Suprapubic skin (tissue), 4 donors: ENCODE measurements around the gene DTL. TPM values are rescaled to one million over a fixed set of nuclear protein-coding genes. Genes with fewer than 3 reads are reported as not detected.
A peak's percentile ranks its signal among the peaks of the same experiment; 100 is the strongest.

Source experiments
- DNase-seq, 2 donors: peaks; one replicate each; pipeline ENCODE4 v3.0.0-alpha.2; 2019; ENCODE audit warnings: low spot score in 2 of 2
- H3K27ac ChIP-seq: fragments of 200-600 bp; sonication (generic); one replicate; pipeline ENCODE4 v1.5.1; 2019
- H3K27me3 ChIP-seq: fragments of 200-600 bp; sonication (generic); one replicate; pipeline ENCODE4 v1.5.1; 2019
- H3K36me3 ChIP-seq: fragments of 200-600 bp; sonication (generic); one replicate; pipeline ENCODE4 v1.5.1; 2019
- H3K4me1 ChIP-seq: fragments of 200-600 bp; sonication (generic); one replicate; pipeline ENCODE4 v1.5.1; 2019
- H3K4me3 ChIP-seq: fragments of 200-600 bp; sonication (generic); one replicate; pipeline ENCODE4 v1.5.1; 2019; ENCODE audit warnings: mild to moderate bottlenecking
- H3K9me3 ChIP-seq: fragments of 200-600 bp; sonication (generic); one replicate; pipeline ENCODE4 v1.5.1; 2019
- CTCF ChIP-seq, 2 donors: fragments of 200-600 bp in 1 of 2; fragments of 450-650 bp in 1 of 2; sonication (generic) in 1 of 2; IDR thresholded peaks; one replicate each; pipeline ENCODE4 v1.5.1; 2016 to 2019; ENCODE audit warnings: antibody characterized with exemption in 2 of 2, mild to moderate bottlenecking in 1 of 2, moderate library complexity in 1 of 2
- EP300 ChIP-seq: sonication (generic); formaldehyde crosslinking; IDR thresholded peaks from one replicate; pipeline ENCODE4 v1.6.1; 2017; ENCODE audit warnings: antibody characterized with exemption
- POLR2A ChIP-seq, 2 donors: fragments of 450-650 bp; IDR thresholded peaks; one replicate each; pipeline ENCODE4 v1.6.1; 2017; ENCODE audit warnings: antibody characterized with exemption in 2 of 2, mild to moderate bottlenecking in 2 of 2, moderate library complexity in 2 of 2
- POLR2AphosphoS5 ChIP-seq, 3 donors: sonication (generic); formaldehyde crosslinking; IDR thresholded peaks; one replicate each; pipeline ENCODE4 v1.6.1; 2017; ENCODE audit warnings: antibody characterized with exemption in 3 of 3
- WGBS: methylation state at CpG from one replicate; pipeline ENCODE4 v1.1.5; 2018; 5-methylcytosine and 5-hydroxymethylcytosine counted together
- total RNA-seq, 4 donors: library from RNA; depleted of rRNA; stranded (reverse); fragments of >200 nt; gene quantifications; one replicate each; pipeline ENCODE4 v1.1.0, GENCODE V29; 2016

Gene DTL
- total RNA-seq, 4 donors from 2014 or later: 0.89 to 7.1 (median 4.4) TPM

DNA sequence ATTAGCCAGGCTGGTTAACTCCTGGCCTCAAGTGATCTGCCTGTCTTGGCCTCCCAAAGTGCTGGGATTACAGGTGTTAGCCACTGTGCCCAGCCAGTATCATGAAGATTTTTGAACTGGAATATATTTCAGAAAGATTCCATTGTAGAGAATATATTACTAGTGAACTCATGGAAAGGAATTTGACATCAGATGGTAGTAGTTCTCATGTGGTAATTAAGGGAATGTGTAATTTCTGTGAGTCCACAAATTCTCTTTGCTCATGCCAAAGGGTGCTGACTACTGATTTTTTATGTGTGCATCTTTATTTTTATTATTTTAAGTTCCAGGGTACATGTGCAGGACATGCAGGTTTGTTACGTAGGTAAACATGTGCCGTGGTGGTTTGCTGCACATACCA lies 10.4 kb downstream of the DTL start:
- TF ChIP-seq POLR2AphosphoS5 (IDR thresholded peaks at IDR 0.05) (no peak), CTCF (IDR thresholded peaks at IDR 0.05) (no peak), EP300 (no peak), POLR2A (IDR thresholded peaks at IDR 0.05) (no peak)
- WGBS: 86% methylated on average over 2 of the region's 2 CpGs
- H3K4me1 ChIP-seq: no peaks in the 10 kb centered on the region
- H3K36me3 ChIP-seq: no peaks in the 10 kb centered on the region
- H3K9me3 ChIP-seq: no peaks in the 10 kb centered on the region
- H3K27ac ChIP-seq: no peak overlapping the region
- no peak for DNase-seq
- no peak overlapping the region for H3K4me3 ChIP-seq
- no peaks in the 10 kb centered on the region for H3K27me3 ChIP-seq

GRCh38 chr1:212053993-212054392 lies 18.4 kb downstream of the DTL start:
- no peak overlapping the region for H3K27ac ChIP-seq
- H3K4me3 ChIP-seq: no peak overlapping the region
- TF ChIP-seq EP300: no peak
- no peak for TF ChIP-seq POLR2A (IDR thresholded peaks at IDR 0.05)
- no peak for TF ChIP-seq POLR2AphosphoS5 (IDR thresholded peaks at IDR 0.05)
- no peak for TF ChIP-seq CTCF (IDR thresholded peaks at IDR 0.05)
- no peaks in the 10 kb centered on the region for H3K36me3 ChIP-seq
- no peaks in the 10 kb centered on the region for H3K4me1 ChIP-seq
- DNase-seq: no peak
- 94% methylated on average over 1 of the region's 1 CpG for WGBS
- H3K9me3 ChIP-seq: no peaks in the 10 kb centered on the region
- H3K27me3 ChIP-seq: no peaks in the 10 kb centered on the region

GRCh38 chr1:212055333-212055732 lies 19.8 kb downstream of the DTL start:
- H3K9me3 ChIP-seq: no peaks in the 10 kb centered on the region
- no peaks in the 10 kb centered on the region for H3K4me1 ChIP-seq
- H3K27me3 ChIP-seq: no peaks in the 10 kb centered on the region
- WGBS: 100% methylated on average over 1 of the region's 2 CpGs
- no peak for DNase-seq
- H3K27ac ChIP-seq: no peak overlapping the region
- H3K4me3 ChIP-seq: no peak overlapping the region
- no peaks in the 10 kb centered on the region for H3K36me3 ChIP-seq
- TF ChIP-seq EP300 (no peak), CTCF (IDR thresholded peaks at IDR 0.05) (no peak), POLR2AphosphoS5 (IDR thresholded peaks at IDR 0.05) (no peak), POLR2A (IDR thresholded peaks at IDR 0.05) (no peak)

GRCh38 chr1:212060632-212061472 lies 25.3 kb downstream of the DTL start:
- DNase-seq: no peak
- no peak for TF ChIP-seq EP300
- TF ChIP-seq POLR2A (IDR thresholded peaks at IDR 0.05): no peak
- TF ChIP-seq POLR2AphosphoS5 (IDR thresholded peaks at IDR 0.05): no peak
- TF ChIP-seq CTCF (IDR thresholded peaks at IDR 0.05): no peak

DNA sequence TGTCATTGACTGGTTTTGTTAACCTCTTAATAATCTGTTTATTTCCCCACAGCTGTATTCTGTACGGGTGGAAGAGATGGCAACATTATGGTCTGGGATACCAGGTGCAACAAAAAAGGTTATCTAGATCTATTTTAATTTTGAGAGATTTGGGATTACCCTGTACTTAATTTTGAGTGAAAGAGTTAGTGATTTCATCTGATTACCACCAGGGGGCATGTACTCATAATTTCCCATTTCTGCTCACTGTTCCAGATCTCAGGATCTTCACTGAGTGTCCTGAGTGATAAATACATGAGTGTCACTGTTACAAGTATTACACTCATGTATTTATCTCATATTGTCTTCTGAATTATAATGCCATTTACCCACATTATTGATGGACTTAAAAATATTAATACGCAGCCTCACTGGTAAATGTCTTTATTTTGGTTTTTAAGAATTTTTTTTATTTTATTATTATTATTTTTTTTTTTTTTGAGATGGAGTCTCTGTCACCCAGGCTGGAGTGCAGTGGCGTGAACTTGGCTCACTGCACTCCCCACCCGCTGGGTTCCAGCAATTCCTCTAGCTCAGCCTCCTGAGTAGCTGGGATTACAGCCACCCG lies 27.4 kb downstream of the DTL start:
- Histone ChIP-seq H3K4me3 (no peak overlapping the region), H3K9me3 (no peaks in the 10 kb centered on the region), H3K27me3 (no peaks in the 10 kb centered on the region), H3K27ac (no peak overlapping the region), H3K36me3 (no peaks in the 10 kb centered on the region), H3K4me1 (no peaks in the 10 kb centered on the region)
- WGBS: 84% methylated on average over 5 of the region's 5 CpGs
- no peak for DNase-seq
- TF ChIP-seq POLR2A (IDR thresholded peaks at IDR 0.05): no peak
- no peak for TF ChIP-seq POLR2AphosphoS5 (IDR thresholded peaks at IDR 0.05)
- TF ChIP-seq CTCF (IDR thresholded peaks at IDR 0.05): peak; percentile 43 to 48

More at GRCh38 chr1:212060632-212061472, 25.3 kb downstream of the DTL start:
- Histone ChIP-seq H3K36me3 (no peaks in the 10 kb centered on the region), H3K9me3 (no peaks in the 10 kb centered on the region), H3K27ac (no peak overlapping the region), H3K27me3 (no peaks in the 10 kb centered on the region), H3K4me1 (no peaks in the 10 kb centered on the region), H3K4me3 (no peak overlapping the region)
- WGBS: 68% methylated on average over 6 of the region's 6 CpGs
